Activated naive CD8-positive, alpha-beta T cell treated with anti-CD3 and anti-CD28 coated beads, Interleukin-2, amount 10 ng/mL, durations not matched to agents 7 days and 5 days (primary cell): Measurements from ENCODE around the gene SLC38A4. TPM values are rescaled to one million over a fixed set of nuclear protein-coding genes. Genes with fewer than 3 reads are reported as not detected.

Experiments used
- ATAC-seq: fragments of 150-1000 bp; cut with Tn5 transposase; one replicate; pipeline ENCODE4 v1.10.0; 2021; ENCODE audit warnings: low read depth, moderate library complexity
- POLR2A ChIA-PET: fragments of 350-600 bp; sonication (Branson Sonifier 250); formaldehyde crosslinking; loops from one replicate; lab custom pipeline; 2021; ENCODE audit warnings: antibody characterized with exemption; lab: Charles Lee
- DNase-seq: peaks from one replicate; pipeline ENCODE4 v3.0.0; 2021
- H3K27ac Mint-ChIP-seq: one replicate; pipeline ENCODE4 v1.8.0; 2022; ENCODE audit warnings: mild to moderate bottlenecking, mixed read lengths
- H3K27me3 Mint-ChIP-seq: one replicate; pipeline ENCODE4 v1.8.0; 2022; ENCODE audit warnings: mild to moderate bottlenecking, moderate library complexity, mixed read lengths
- H3K36me3 Mint-ChIP-seq: one replicate; pipeline ENCODE4 v1.8.0; 2021; ENCODE audit warnings: mild to moderate bottlenecking, mixed read lengths
- H3K4me1 Mint-ChIP-seq: one replicate; pipeline ENCODE4 v1.8.0; 2021; ENCODE audit warnings: mixed read lengths
- H3K4me3 Mint-ChIP-seq: one replicate; pipeline ENCODE4 v1.8.0; 2022; ENCODE audit warnings: mild to moderate bottlenecking, moderate library complexity, mixed read lengths
- H3K9me3 Mint-ChIP-seq: one replicate; pipeline ENCODE4 v1.8.0; 2021; ENCODE audit warnings: mixed read lengths
- total RNA-seq, 2 experiments: library from RNA; stranded (reverse); gene quantifications; one replicate each; pipeline ENCODE4 v1.2.3, GENCODE V29; 2021

The SLC38A4 gene
- total RNA-seq, 2 experiments from 2014 or later, result not detected

- no peak for ATAC-seq
- Mint-ChIP-seq H3K9me3 (no peaks in the 10 kb centered on the region), H3K27ac (no peak overlapping the region), H3K36me3 (no peaks in the 10 kb centered on the region), H3K4me3 (no peak overlapping the region), H3K4me1 (no peaks in the 10 kb centered on the region), H3K27me3 (peaks cover 36% of the 10 kb centered on the region)
- POLR2A ChIA-PET, result no interaction called here
- DNase-seq, result no peak
Measured at GRCh38 chr12:46803517-46803916, 22.3 kb downstream of the SLC38A4 start.

GRCh38 chr12:46801293-46801692, 24.5 kb downstream of the SLC38A4 start:
- no peak overlapping the region for H3K27ac Mint-ChIP-seq

GRCh38 chr12:46800160-46800559, 25.6 kb downstream of the SLC38A4 start:
- no peak for DNase-seq
- Mint-ChIP-seq H3K9me3 (peaks cover 1% of the 10 kb centered on the region), H3K4me1 (no peaks in the 10 kb centered on the region), H3K27ac (no peak overlapping the region), H3K4me3 (no peak overlapping the region), H3K27me3 (peaks cover 10% of the 10 kb centered on the region), H3K36me3 (no peaks in the 10 kb centered on the region)
- POLR2A ChIA-PET, result no interaction called here
- no peak for ATAC-seq

More at GRCh38 chr12:46801293-46801692, 24.5 kb downstream of the SLC38A4 start:
- H3K36me3 Mint-ChIP-seq, result no peaks in the 10 kb centered on the region
- POLR2A ChIA-PET, result no interaction called here
- H3K4me1 Mint-ChIP-seq, result no peaks in the 10 kb centered on the region
- H3K27me3 Mint-ChIP-seq, result peaks cover 18% of the 10 kb centered on the region
- no peak for DNase-seq
- no peak overlapping the region for H3K4me3 Mint-ChIP-seq
- ATAC-seq, result no peak
- H3K9me3 Mint-ChIP-seq, result peaks cover 1% of the 10 kb centered on the region

DNA sequence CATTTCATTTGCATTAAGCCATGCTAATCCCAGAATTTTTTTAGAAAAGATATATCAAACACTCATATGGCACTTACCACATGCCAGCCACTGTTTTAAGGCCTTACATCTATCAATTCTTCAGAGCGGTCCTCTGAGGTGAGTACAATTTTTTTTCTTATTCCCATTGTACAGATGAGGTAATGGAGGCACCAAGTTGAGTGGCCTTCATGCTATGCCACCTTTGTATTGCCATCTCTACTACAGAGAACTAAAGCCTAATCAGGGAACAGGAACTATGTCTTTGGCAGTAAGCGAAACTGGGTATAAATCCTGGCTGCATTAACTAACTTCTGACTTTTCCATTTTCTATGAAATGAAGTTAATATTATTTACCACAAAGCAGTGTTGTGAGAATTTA, 27.1 kb downstream of the SLC38A4 start:
- POLR2A ChIA-PET, result no interaction called here
- H3K4me1 Mint-ChIP-seq, result no peaks in the 10 kb centered on the region
- H3K27ac Mint-ChIP-seq, result no peak overlapping the region

GRCh38 chr12:46798056-46798455, 27.7 kb downstream of the SLC38A4 start:
- no peaks in the 10 kb centered on the region for H3K36me3 Mint-ChIP-seq
- H3K27me3 Mint-ChIP-seq, result peaks cover 8% of the 10 kb centered on the region
- no peaks in the 10 kb centered on the region for H3K4me1 Mint-ChIP-seq
- no peak overlapping the region for H3K27ac Mint-ChIP-seq
- ATAC-seq, result no peak
- no peak overlapping the region for H3K4me3 Mint-ChIP-seq
- DNase-seq, result no peak
- POLR2A ChIA-PET, result no interaction called here
- peaks cover 1% of the 10 kb centered on the region for H3K9me3 Mint-ChIP-seq

More for the DNA sequence above, 27.1 kb downstream of the SLC38A4 start:
- H3K9me3 Mint-ChIP-seq, result peaks cover 1% of the 10 kb centered on the region
- ATAC-seq, result no peak
- peaks cover 9% of the 10 kb centered on the region for H3K27me3 Mint-ChIP-seq
- DNase-seq, result no peak
- H3K4me3 Mint-ChIP-seq, result no peak overlapping the region
- no peaks in the 10 kb centered on the region for H3K36me3 Mint-ChIP-seq

DNA sequence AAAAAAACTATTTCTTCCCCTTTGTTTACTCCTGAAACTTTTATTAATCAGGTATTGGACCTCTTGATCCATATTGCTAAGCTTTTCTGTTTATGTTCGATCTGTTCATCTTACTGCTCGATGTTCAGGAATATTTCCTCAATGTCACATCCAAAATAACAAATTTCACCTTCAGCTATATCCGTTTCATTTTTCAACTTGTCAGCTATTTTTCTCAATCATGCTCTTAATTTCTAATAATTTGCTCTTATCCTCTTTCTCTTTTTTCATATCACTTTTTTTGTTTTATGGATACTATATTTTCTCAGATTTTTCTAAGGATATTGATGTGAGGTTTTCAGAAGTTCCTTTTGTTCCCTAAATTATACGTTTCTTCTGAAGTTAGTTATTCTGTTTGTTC, 29.8 kb downstream of the SLC38A4 start:
- Mint-ChIP-seq H3K27ac (no peak overlapping the region), H3K4me3 (no peak overlapping the region), H3K27me3 (peaks cover 3% of the 10 kb centered on the region), H3K36me3 (no peaks in the 10 kb centered on the region), H3K9me3 (peaks cover 1% of the 10 kb centered on the region), H3K4me1 (no peaks in the 10 kb centered on the region)
- ATAC-seq (no peak), DNase-seq (no peak)
- POLR2A ChIA-PET, result no interaction called here

DNA sequence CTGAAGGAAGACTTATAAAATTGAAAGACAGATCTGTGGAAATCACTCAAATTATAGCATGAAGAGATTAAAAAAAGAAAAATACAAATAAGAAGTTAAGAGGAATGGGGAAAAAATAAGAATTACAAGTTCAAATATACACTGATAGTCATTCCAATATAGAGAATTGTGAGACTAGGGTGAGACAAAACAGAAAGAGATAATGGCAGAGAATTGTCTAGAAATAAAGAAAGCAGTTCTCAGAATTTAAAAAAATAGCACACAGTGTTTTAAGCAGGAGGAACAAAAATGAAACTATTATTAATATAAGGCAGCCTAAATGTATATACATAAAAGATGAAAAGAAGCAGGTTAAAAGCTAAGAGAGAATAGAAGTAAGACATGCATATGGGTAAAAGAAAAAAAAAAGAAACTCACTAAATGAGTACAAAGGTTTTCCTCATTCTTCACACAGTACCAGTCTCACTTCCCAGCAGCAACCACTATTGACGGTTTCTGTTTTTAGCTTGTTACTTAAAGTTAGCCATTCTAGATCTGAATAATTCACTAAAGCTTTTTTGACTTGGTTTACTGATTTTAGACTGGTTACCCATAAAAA, 31.1 kb downstream of the SLC38A4 start:
- Mint-ChIP-seq H3K4me3 (no peak overlapping the region), H3K27ac (no peak overlapping the region), H3K27me3 (peaks cover 3% of the 10 kb centered on the region), H3K9me3 (peaks cover 1% of the 10 kb centered on the region), H3K4me1 (no peaks in the 10 kb centered on the region), H3K36me3 (no peaks in the 10 kb centered on the region)
- POLR2A ChIA-PET, result no interaction called here
- no peak for ATAC-seq
- no peak for DNase-seq

GRCh38 chr12:46792925-46793324, 32.9 kb downstream of the SLC38A4 start:
- H3K27ac Mint-ChIP-seq, result no peak overlapping the region
- DNase-seq, result no peak
- H3K4me1 Mint-ChIP-seq, result no peaks in the 10 kb centered on the region
- POLR2A ChIA-PET, result no interaction called here
- H3K27me3 Mint-ChIP-seq, result peaks cover 3% of the 10 kb centered on the region
- no peak overlapping the region for H3K4me3 Mint-ChIP-seq
- no peaks in the 10 kb centered on the region for H3K36me3 Mint-ChIP-seq
- no peak for ATAC-seq
- no peaks in the 10 kb centered on the region for H3K9me3 Mint-ChIP-seq

DNA sequence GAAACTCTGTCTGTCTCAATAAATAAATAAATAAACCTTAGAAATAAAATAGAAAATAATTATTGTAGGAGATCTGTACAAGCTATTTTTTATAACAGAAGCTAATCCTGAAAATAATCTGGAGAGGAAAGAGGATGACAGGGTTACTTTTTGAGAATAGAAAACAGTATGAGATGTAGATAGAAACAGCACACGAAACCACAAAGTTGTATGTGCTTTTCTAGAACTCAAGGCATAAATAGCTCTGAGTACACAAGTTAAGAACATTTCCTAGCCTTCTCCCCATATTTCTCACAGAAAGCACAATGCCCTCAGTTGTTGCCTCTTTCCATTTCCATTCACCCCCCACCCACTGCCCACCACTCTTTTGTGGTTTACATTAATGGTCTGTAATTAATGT, 35.7 kb downstream of the SLC38A4 start:
- no peaks in the 10 kb centered on the region for H3K4me1 Mint-ChIP-seq
- no peaks in the 10 kb centered on the region for H3K36me3 Mint-ChIP-seq
- no peak overlapping the region for H3K4me3 Mint-ChIP-seq
- H3K27ac Mint-ChIP-seq, result no peak overlapping the region
- H3K9me3 Mint-ChIP-seq, result no peaks in the 10 kb centered on the region
- H3K27me3 Mint-ChIP-seq, result peaks cover 3% of the 10 kb centered on the region
- ATAC-seq (no peak), DNase-seq (no peak)
- POLR2A ChIA-PET, result no interaction called here

DNA sequence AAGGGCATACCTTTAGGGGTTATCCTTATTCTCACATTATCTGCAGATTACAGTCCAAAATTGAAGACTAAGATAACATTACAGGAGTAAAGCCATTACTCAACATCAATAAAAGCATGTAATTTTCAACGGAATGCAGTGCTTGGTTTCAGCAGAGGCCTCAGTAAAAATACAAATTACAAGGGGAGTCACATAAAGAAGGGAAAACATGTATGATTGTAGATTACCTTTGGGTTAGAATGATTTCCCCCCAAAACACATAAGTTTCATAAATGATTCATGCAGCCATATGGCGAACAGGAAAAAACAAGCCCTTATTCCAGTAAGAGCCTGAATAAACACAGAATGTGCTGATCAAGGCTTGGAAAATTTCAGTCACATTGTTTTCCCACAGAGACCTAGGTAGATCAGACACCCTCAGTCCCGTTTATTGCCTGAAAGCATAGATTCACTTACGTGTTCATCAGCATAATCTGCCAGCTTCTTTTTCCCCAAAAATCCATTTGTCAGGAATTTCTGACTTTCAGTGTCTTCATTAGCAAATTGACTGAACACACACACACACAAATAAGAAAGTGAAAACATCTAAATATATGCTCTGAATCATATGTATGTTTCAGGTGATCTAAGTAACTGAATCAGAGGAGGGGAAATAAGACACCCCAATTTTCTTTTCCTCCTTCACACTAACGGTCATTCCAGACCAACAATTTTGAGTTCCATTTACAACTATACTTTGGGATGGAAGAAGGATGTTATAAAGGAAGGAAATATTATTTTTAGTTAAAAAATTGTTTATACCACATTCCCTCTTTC, 37.5 kb downstream of the SLC38A4 start:
- no peaks in the 10 kb centered on the region for H3K9me3 Mint-ChIP-seq
- peaks cover 2% of the 10 kb centered on the region for H3K27me3 Mint-ChIP-seq
- no peaks in the 10 kb centered on the region for H3K36me3 Mint-ChIP-seq
- no peak overlapping the region for H3K27ac Mint-ChIP-seq
- no peaks in the 10 kb centered on the region for H3K4me1 Mint-ChIP-seq
- H3K4me3 Mint-ChIP-seq, result no peak overlapping the region
- ATAC-seq, result no peak
- no peak for DNase-seq
- POLR2A ChIA-PET, result no interaction called here

DNA sequence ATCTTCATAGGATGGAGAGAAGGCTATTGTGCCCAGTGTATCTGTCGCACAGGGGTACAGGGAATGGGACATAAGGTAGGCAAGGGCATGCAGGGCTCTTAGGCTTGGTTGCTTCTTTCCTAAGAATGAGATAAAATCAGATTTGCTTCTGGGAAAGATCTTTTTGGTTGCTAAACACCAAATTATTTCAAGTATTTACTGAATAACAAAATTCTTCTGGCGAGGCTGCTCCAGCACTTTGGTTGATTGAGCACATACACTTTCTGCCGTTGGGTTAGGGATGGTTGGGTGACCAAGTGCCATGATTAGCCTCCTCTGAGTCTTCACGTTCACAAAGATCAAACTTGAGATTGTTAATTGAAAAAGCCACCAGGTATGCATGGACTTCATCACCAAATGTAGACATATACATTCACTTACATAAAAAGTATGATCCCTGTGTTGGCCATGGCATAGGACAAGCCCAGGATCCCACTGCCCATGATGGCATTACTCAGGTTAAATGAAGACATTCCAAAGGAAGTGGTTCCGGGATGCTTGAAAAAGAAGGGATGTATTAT, 38.2 kb downstream of the SLC38A4 start:
- H3K9me3 Mint-ChIP-seq, result no peaks in the 10 kb centered on the region
- H3K4me3 Mint-ChIP-seq, result no peak overlapping the region
- H3K27me3 Mint-ChIP-seq, result peaks cover 2% of the 10 kb centered on the region
- no peak overlapping the region for H3K27ac Mint-ChIP-seq
- ATAC-seq (no peak), DNase-seq (no peak)
- H3K36me3 Mint-ChIP-seq, result no peaks in the 10 kb centered on the region
- POLR2A ChIA-PET, result no interaction called here
- H3K4me1 Mint-ChIP-seq, result no peaks in the 10 kb centered on the region

DNA sequence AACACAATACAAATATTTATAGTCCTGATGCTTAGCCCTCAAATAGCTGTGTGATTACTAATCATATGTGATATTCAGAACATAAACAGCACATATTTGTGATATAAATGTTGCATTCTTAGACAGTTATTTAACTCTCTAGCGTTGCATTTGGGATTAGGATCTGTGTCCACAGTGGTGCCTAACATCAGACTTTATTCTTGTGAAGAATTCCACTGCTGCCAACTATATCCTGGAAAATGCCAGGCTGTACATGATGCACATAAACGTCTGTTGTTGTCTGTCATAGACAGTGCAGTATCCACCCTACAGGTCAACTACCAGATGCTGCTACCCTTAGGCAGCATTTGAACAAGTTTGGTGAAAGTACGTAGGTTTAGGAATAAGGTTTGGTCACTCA, 39.0 kb downstream of the SLC38A4 start:
- POLR2A ChIA-PET, result no interaction called here
- H3K36me3 Mint-ChIP-seq, result no peaks in the 10 kb centered on the region
- ATAC-seq (no peak), DNase-seq (no peak)
- no peak overlapping the region for H3K27ac Mint-ChIP-seq
- H3K27me3 Mint-ChIP-seq, result peaks cover 2% of the 10 kb centered on the region
- H3K4me3 Mint-ChIP-seq, result no peak overlapping the region
- H3K4me1 Mint-ChIP-seq, result no peaks in the 10 kb centered on the region
- H3K9me3 Mint-ChIP-seq, result no peaks in the 10 kb centered on the region

DNA sequence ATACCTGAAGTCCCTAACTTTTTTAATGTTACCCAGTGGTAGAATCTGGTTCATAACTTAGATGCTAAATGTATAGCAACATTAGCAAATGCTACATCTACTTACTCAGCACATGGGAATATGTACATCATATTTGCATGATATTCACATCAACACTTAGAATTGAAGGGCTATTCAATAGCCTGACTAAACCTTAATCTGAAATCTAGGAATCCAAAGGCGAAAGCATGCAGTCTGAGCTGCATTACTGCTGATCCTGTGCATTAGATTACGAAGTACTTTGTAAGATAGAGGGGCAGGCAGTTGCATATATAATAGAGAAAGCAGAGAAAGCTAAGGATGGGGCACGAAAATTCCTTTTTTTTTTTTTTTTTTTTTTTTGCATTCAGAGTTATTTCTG, 40.4 kb downstream of the SLC38A4 start:
- no peak overlapping the region for H3K27ac Mint-ChIP-seq
- no peak overlapping the region for H3K4me3 Mint-ChIP-seq
- H3K27me3 Mint-ChIP-seq, result peaks cover 2% of the 10 kb centered on the region
- ATAC-seq, result no peak
- no peaks in the 10 kb centered on the region for H3K4me1 Mint-ChIP-seq
- POLR2A ChIA-PET, result no interaction called here
- H3K36me3 Mint-ChIP-seq, result no peaks in the 10 kb centered on the region
- no peak for DNase-seq
- H3K9me3 Mint-ChIP-seq, result no peaks in the 10 kb centered on the region

- Mint-ChIP-seq H3K9me3 (no peaks in the 10 kb centered on the region), H3K27ac (no peak overlapping the region), H3K36me3 (no peaks in the 10 kb centered on the region), H3K4me1 (no peaks in the 10 kb centered on the region), H3K4me3 (no peak overlapping the region), H3K27me3 (peaks cover 2% of the 10 kb centered on the region)
- ATAC-seq (no peak), DNase-seq (no peak)
- POLR2A ChIA-PET, result no interaction called here
Measured at GRCh38 chr12:46783871-46784270, 41.9 kb downstream of the SLC38A4 start.
